Right lobe of liver (tissue), 4 donors: ENCODE results near the gene CCL16.

Source experiments
- POLR2A ChIP-seq: fragments of 450-650 bp; IDR thresholded peaks from one replicate; pipeline ENCODE4 v1.6.1; 2017; ENCODE audit warnings: antibody characterized with exemption, mild to moderate bottlenecking
- TF ChIP-seq, protein P1 (sequence below), 4 donors: fragments of 200-600 bp in 3 of 4; fragments of 450-650 bp in 1 of 4; IDR thresholded peaks; one replicate each; pipeline versions ENCODE4 v1.5.1 to v1.8.0; 2016 to 2022; ENCODE audit warnings: antibody characterized with exemption in 4 of 4, mild to moderate bottlenecking in 2 of 4
- donor health status: DM: no; HTN: no; CAD: no.
- donor health status: DM: no; HTN: no; CAD: no.
- donor health status: DM: no; HTN: yes; CAD: no.

DNA sequence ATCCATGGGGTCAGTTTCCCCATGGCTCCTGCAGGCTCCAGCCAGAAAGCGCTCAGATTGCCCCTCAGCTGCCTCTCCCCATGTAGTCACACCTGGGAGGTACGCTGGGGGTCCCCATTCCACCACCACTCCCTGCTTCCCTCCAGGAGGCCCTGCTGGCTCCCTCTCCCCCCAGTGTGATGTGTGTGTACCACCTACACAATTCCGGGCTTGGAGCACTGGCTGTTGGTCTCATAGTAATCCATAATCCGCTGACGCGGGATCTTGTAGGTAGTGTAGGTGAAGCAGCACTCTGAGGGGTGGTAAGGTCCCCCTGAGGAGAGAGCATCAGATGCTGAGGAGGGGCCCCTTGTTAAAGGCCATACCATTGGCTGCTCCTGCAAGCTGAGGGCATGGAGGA lies 2.8 kb upstream of the CCL16 start:
- no peak for TF ChIP-seq POLR2A
- TF ChIP-seq, protein P1, sequence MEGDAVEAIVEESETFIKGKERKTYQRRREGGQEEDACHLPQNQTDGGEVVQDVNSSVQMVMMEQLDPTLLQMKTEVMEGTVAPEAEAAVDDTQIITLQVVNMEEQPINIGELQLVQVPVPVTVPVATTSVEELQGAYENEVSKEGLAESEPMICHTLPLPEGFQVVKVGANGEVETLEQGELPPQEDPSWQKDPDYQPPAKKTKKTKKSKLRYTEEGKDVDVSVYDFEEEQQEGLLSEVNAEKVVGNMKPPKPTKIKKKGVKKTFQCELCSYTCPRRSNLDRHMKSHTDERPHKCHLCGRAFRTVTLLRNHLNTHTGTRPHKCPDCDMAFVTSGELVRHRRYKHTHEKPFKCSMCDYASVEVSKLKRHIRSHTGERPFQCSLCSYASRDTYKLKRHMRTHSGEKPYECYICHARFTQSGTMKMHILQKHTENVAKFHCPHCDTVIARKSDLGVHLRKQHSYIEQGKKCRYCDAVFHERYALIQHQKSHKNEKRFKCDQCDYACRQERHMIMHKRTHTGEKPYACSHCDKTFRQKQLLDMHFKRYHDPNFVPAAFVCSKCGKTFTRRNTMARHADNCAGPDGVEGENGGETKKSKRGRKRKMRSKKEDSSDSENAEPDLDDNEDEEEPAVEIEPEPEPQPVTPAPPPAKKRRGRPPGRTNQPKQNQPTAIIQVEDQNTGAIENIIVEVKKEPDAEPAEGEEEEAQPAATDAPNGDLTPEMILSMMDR (IDR thresholded peaks at IDR 0.05), result no peak
